ENCODE measurements around the gene TAF4.

TAF4 gene

DNA sequence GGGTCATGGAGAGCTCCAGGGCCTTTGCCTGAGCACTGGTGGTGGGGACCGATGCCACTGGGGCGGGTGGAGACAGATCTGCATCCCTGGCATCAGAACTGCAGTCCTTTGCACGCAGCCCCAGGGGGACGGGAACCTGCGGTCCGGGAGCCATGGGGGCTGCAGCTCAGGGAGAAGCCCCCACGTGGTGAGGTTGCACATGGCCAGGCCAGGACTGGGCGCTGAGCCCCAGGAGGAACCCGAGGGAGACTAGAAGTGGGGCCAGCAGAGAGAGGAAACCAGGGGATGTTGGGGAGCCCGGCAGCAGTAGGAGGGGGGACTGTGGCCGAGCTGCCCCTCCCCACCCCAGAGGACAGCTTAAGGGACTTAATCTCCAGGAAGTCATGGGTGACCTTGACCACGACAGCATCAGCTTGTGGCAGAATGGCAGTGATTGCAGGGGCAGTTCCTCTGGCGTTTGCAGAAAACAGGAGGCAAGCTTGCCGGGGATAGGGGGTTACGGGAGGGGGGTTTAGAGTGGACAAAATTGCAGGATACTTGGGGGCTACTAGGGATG, 38.6 kb upstream of the TAF4 start:
- Histone ChIP-seq H3K4me3 (ENCODE audit: insufficient read length, low read depth) (no peak overlapping the region), H3K9me3 (ENCODE audit: insufficient read depth, low read length) (peaks cover 37% of the 10 kb centered on the region), H3K4me1 (ENCODE audit: insufficient read depth, insufficient read length) (peaks cover 3% of the 10 kb centered on the region), H3K27me3 (ENCODE audit: insufficient read depth, insufficient read length) (no peaks in the 10 kb centered on the region), H3K36me3 (ENCODE audit: insufficient read depth, insufficient read length, low read length) (no peaks in the 10 kb centered on the region), H3K9ac (ENCODE audit: insufficient read length, low read depth) (no peak overlapping the region)
- TF ChIP-seq YY1 (IDR thresholded peaks at IDR 0.05; ENCODE audit: insufficient read depth, insufficient read length) = no peak
- no peak for TF ChIP-seq SUZ12 (IDR thresholded peaks at IDR 0.05; ENCODE audit: extremely low read depth, insufficient read depth, insufficient read length)
- no peak for TF ChIP-seq ZNF274 (IDR thresholded peaks at IDR 0.05; ENCODE audit: low read depth, low read length)
- no peak for DNase-seq (ENCODE audit: low read depth, low spot score)

DNA sequence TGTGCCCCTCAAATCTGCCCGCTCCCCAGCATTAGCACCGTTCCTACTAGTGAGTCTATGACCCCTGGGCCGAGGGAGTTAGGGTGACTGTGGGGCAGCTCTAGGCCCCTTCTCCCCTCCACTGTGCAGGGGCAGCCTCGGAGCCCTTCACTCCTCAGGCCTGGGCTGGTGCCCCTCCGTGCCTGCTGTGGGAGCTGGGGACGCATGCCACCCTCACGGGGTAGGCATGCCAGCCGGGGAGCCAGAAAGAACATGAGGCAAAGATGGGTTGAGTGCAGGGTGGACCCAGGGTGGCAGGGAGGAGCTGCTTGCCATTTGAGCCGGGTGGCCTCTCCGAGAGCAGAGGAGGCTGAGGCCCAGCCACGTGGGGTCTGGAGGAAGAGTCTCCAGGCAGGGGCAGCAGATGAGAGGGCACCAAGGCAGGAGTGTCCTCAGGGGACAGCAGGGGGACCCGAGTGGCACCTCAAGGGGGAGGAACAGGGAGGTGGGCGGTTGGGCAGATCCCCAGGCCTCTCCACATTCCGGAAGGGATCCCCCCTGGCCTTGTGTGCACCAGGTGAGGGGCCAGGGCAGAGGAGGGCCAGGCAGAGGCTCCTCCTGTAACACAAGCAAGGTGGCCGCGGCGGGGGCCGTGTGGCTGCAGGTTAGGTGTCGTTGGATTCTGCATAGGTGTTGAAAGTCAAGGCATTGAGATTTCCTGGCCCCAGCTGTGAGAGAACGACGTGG, 38.0 kb upstream of the TAF4 start:
- H3K27me3 ChIP-seq (ENCODE audit: insufficient read depth, insufficient read length) = no peaks in the 10 kb centered on the region
- peaks cover 31% of the 10 kb centered on the region for H3K9me3 ChIP-seq (ENCODE audit: insufficient read depth, low read length)
- H3K4me1 ChIP-seq (ENCODE audit: insufficient read depth, insufficient read length) = peaks cover 3% of the 10 kb centered on the region
- no peak overlapping the region for H3K4me3 ChIP-seq (ENCODE audit: insufficient read length, low read depth)
- no peak overlapping the region for H3K9ac ChIP-seq (ENCODE audit: insufficient read length, low read depth)
- TF ChIP-seq ZNF274 (IDR thresholded peaks at IDR 0.05; ENCODE audit: low read depth, low read length) = no peak
- TF ChIP-seq YY1 (IDR thresholded peaks at IDR 0.05; ENCODE audit: insufficient read depth, insufficient read length) = no peak
- TF ChIP-seq SUZ12 (IDR thresholded peaks at IDR 0.05; ENCODE audit: extremely low read depth, insufficient read depth, insufficient read length) = no peak
- no peaks in the 10 kb centered on the region for H3K36me3 ChIP-seq (ENCODE audit: insufficient read depth, insufficient read length, low read length)
- no peak for DNase-seq (ENCODE audit: low read depth, low spot score)

DNA sequence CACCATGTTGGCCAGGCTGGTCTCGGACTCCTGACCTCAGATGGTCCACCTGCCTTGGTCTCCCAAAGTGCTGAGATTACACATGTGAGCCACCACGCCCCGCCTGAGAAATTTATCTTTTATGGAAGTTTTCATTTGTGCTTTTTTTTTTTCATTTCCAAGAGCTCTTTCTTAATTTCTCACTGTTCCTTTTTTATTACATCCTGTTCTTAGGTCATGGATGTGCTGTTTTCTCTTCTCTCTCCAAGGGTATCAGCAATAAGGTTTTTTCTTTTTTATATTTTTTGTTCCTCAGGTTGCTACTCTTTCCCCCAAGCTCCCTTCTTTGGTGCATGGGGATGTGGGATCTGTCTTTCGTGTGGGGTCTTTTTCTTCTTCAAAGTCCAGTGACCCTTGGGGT, 35.4 kb upstream of the TAF4 start:
- Histone ChIP-seq H3K4me1 (ENCODE audit: insufficient read depth, insufficient read length) (peaks cover 5% of the 10 kb centered on the region), H3K9ac (ENCODE audit: insufficient read length, low read depth) (no peak overlapping the region), H3K27me3 (ENCODE audit: insufficient read depth, insufficient read length) (no peaks in the 10 kb centered on the region), H3K36me3 (ENCODE audit: insufficient read depth, insufficient read length, low read length) (no peaks in the 10 kb centered on the region), H3K9me3 (ENCODE audit: insufficient read depth, low read length) (peaks cover 5% of the 10 kb centered on the region), H3K4me3 (ENCODE audit: insufficient read length, low read depth) (no peak overlapping the region)
- TF ChIP-seq ZNF274 (IDR thresholded peaks at IDR 0.05; ENCODE audit: low read depth, low read length) (no peak), SUZ12 (IDR thresholded peaks at IDR 0.05; ENCODE audit: extremely low read depth, insufficient read depth, insufficient read length) (no peak), YY1 (IDR thresholded peaks at IDR 0.05; ENCODE audit: insufficient read depth, insufficient read length) (no peak)
- no peak for DNase-seq (ENCODE audit: low read depth, low spot score)

DNA sequence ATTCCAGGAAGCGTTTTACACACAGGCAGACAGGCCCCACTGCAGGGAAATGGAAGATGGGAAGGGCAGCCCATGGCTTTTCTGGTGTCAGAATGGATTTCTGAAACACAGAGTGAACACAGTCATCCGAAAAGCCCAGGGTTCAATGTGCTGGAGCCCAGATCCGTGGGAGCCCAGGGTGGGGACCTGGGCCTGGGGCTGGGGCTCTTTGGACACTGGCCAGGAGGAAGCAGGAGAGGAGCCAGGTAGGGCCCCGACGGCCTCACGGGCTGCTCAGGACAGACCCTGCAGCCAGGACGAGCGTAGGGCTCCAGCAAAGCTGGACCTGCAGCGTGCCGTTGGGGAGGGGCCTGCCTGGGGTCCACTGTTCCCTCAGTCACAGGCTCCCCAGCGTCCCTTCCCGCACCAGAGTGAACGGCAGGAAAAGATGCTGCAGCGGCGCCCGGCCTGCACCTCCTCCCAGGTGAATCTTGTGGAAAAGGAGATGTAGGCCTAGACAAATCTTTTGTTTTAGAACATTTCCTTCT, 32.3 kb upstream of the TAF4 start:
- no peaks in the 10 kb centered on the region for H3K36me3 ChIP-seq (ENCODE audit: insufficient read depth, insufficient read length, low read length)
- no peaks in the 10 kb centered on the region for H3K27me3 ChIP-seq (ENCODE audit: insufficient read depth, insufficient read length)
- H3K9ac ChIP-seq (ENCODE audit: insufficient read length, low read depth) = no peak overlapping the region
- H3K4me1 ChIP-seq (ENCODE audit: insufficient read depth, insufficient read length) = peaks cover 2% of the 10 kb centered on the region
- DNase-seq (ENCODE audit: low read depth, low spot score) = no peak
- no peaks in the 10 kb centered on the region for H3K9me3 ChIP-seq (ENCODE audit: insufficient read depth, low read length)
- no peak for TF ChIP-seq ZNF274 (IDR thresholded peaks at IDR 0.05; ENCODE audit: low read depth, low read length)
- no peak overlapping the region for H3K4me3 ChIP-seq (ENCODE audit: insufficient read length, low read depth)

DNA sequence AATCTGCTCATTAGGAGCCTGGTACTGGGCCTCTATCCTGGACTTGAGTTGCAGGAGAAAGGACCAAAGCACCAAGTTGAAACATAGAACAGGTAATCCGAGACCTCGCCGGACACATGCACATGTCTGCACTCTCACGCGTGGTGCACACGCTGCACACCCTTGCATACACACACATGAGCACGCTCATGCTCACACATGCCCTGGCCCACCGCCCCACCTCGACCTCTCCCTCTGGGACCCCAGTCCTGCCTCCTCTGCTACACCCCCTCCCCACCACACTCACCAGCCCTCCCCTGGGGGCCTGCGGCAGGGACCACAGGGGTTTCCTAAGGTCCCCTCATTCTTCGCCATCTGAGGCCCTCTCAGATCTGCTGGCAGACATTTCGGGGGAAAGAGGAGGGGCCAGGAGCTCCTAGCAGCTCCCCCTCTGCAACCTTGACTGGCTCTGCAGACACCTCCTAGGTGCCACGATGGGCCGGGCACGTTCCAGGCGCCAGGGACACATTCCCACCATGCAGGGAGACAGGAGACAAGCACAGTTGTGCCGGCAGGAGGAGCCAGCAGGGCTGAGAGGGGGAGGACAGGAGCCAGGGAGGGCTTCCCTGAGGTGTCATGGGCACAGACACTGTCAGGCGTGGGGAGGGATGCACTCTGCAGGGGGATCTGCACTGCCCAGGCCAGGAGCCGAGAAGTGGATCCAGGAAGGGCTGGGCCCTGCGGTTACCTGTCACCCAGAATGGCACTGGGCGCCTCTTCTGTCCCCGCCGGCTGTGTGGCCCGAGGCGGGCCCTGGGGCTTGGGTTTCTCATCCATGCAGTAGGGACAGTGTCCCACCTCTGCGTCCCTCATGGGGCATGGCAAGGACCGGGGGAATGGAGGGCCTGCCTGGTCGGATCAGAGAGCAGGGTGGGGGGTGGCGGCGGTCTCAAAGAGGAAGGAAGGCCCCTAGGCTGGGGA, 31.0 kb upstream of the TAF4 start:
- TF ChIP-seq SUZ12 (IDR thresholded peaks at IDR 0.05; ENCODE audit: extremely low read depth, insufficient read depth, insufficient read length) = no peak
- TF ChIP-seq YY1 (IDR thresholded peaks at IDR 0.05; ENCODE audit: insufficient read depth, insufficient read length) = no peak
- no peak for TF ChIP-seq ZNF274 (IDR thresholded peaks at IDR 0.05; ENCODE audit: low read depth, low read length)
- Histone ChIP-seq H3K36me3 (ENCODE audit: insufficient read depth, insufficient read length, low read length) (no peaks in the 10 kb centered on the region), H3K9ac (ENCODE audit: insufficient read length, low read depth) (no peak overlapping the region), H3K4me3 (ENCODE audit: insufficient read length, low read depth) (no peak overlapping the region), H3K9me3 (ENCODE audit: insufficient read depth, low read length) (no peaks in the 10 kb centered on the region), H3K27me3 (ENCODE audit: insufficient read depth, insufficient read length) (no peaks in the 10 kb centered on the region), H3K4me1 (ENCODE audit: insufficient read depth, insufficient read length) (peaks cover 2% of the 10 kb centered on the region)
- DNase-seq (ENCODE audit: low read depth, low spot score) = no peak

DNA sequence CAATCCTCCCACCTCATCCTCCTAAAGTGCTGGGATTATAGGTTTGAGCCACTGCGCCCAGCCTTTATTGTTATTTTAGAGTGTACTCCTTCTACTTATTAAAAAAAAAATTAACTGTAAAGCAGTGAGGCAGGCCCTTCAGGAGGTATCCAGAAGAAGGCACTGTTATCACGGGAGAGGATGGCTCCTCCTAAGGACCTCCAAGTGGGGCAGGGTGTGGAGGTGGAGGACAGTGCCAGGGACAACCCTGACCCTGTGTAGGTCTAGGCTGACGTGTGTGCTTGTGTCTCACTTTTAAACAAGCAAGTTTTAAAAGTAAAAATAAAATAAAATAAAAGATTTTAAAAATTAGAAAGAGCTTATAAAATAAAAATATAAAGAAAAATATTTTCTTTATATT, 23.7 kb upstream of the TAF4 start:
- Histone ChIP-seq H3K9ac (ENCODE audit: insufficient read length, low read depth) (no peak overlapping the region), H3K4me3 (ENCODE audit: insufficient read length, low read depth) (no peak overlapping the region), H3K4me1 (ENCODE audit: insufficient read depth, insufficient read length) (peaks cover 12% of the 10 kb centered on the region), H3K27me3 (ENCODE audit: insufficient read depth, insufficient read length) (peaks cover 7% of the 10 kb centered on the region), H3K36me3 (ENCODE audit: insufficient read depth, insufficient read length, low read length) (no peaks in the 10 kb centered on the region), H3K9me3 (ENCODE audit: insufficient read depth, low read length) (no peaks in the 10 kb centered on the region)
- DNase-seq (ENCODE audit: low read depth, low spot score) = no peak
- no peak for TF ChIP-seq ZNF274 (IDR thresholded peaks at IDR 0.05; ENCODE audit: low read depth, low read length)
- TF ChIP-seq SUZ12 (IDR thresholded peaks at IDR 0.05; ENCODE audit: extremely low read depth, insufficient read depth, insufficient read length) = no peak
- no peak for TF ChIP-seq YY1 (IDR thresholded peaks at IDR 0.05; ENCODE audit: insufficient read depth, insufficient read length)

Data from NT2/D1 (cell line).